HG03064 (cell line): ENCODE measurements around the gene TGM3.

ENCODE experiments used
- ATAC-seq: cut with Tn5 transposase; IDR thresholded peaks from one replicate; pipeline ENCODE4 v1.9.1; 2021; ENCODE audit warnings: low read depth; ENCODE audit not compliant: unreplicated experiment

The TGM3 gene

DNA sequence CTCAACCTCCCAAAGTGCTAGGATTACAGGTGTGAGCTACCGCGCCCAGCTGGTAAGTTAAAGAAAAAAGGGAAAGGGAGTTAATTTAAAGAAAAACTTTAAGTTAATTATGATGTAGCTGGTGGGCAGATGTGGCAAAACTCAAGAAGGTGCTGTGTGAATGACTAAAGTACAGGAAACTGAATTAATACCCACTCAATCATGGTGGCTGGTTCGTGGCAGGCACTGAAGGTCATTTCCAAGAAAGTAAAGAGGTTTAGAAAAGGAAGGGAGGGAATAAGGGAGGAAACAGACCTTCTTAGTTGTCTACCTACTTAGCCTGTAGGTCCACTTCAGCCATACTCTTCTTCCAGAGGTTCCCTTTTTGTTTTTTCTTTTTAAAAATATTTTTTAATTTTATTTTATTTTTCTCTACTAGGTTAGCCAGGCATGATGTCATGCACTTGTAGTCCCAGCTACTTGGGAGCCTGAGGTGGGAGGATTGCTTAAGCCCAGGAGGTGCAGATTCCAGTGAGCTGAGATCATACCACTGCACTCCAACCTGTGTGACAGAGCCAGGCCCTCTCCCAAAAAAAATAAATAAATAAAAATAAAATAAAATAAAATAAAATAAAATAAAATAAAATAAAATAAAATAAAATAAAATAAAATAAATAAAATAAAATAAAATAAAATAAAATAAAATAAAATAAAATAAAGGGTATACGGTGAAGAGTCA is 11.9 kb upstream of the TGM3 start:
- no peak for ATAC-seq

GRCh38 chr20:2285193-2285592 is 10.6 kb upstream of the TGM3 start:
- ATAC-seq, result no peak

GRCh38 chr20:2285613-2286012 is 10.2 kb upstream of the TGM3 start:
- no peak for ATAC-seq

- ATAC-seq, result no peak
These were observed 8.3 kb upstream of the TGM3 start for GRCh38 chr20:2287504-2287903.

DNA sequence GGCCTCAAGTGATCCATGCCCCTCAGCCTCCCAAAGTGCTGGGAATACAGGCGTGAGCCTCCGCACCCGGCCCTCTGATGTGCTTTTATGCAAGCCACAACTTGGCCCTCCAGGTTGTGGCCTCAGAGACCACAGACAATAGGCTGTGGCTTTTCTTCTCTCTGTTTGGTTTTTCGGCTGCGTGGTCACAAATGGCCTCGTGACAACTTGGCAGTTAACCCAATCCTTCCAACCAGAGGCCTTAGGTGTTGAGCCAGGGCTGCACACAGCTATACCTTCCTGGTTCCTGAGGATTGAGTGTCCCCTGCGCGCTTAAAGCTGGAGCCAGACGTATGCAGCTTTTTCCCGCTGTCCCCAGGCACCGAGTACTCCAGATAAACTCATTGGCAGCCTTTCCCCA is 6.3 kb upstream of the TGM3 start:
- ATAC-seq, result no peak

- no peak for ATAC-seq
These were observed 5.3 kb upstream of the TGM3 start for GRCh38 chr20:2290486-2290885.

- no peak for ATAC-seq
These were observed 3.2 kb upstream of the TGM3 start for GRCh38 chr20:2292416-2293110.

DNA sequence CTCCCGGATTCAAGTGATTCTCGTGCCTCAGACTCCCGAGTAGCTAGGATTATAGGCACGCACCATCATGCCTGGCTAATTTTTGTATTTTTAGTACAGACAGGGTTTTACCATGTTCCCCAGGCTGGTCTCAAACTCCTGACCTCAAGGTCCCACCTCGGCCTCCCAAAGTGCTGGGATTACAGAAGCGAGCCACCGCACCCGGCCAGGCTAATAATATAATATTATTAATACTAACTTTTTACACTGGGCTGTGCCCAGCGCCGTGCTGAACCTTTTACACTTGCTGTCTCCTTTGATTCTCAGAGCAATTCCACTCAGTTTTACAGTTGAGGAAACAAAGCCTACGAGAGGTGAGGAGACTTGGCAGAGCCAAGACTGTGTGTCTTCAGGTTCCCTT is 2.3 kb upstream of the TGM3 start:
- ATAC-seq, result no peak

- ATAC-seq, result no peak
These were observed 1.8 kb upstream of the TGM3 start for GRCh38 chr20:2293971-2294370.

DNA sequence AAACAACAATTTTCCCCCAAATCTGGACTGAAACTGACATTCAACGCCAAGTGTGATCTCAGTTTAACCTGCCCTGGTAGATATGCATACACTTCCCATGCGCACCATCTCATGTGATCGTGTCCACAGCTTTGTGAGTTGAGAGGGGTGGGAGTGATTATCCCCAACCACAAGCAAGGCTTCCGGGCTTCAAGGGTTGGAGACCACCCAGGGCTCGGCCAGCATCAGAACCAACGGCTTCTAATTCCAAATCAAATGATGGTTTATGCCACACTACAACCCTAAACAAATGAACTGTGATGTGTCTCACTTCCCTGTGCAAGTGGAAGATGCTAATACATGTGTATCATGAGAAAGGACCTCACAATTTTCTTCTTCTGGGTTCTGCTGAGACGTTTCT is 515 bp upstream of the TGM3 start:
- no peak for ATAC-seq

- ATAC-seq, result no peak
These were observed 939 bp downstream of the TGM3 start for GRCh38 chr20:2296524-2297356.

- ATAC-seq, result no peak
These were observed 1.5 kb downstream of the TGM3 start for GRCh38 chr20:2297357-2297728.

GRCh38 chr20:2298116-2298515 is 2.3 kb downstream of the TGM3 start:
- no peak for ATAC-seq

DNA sequence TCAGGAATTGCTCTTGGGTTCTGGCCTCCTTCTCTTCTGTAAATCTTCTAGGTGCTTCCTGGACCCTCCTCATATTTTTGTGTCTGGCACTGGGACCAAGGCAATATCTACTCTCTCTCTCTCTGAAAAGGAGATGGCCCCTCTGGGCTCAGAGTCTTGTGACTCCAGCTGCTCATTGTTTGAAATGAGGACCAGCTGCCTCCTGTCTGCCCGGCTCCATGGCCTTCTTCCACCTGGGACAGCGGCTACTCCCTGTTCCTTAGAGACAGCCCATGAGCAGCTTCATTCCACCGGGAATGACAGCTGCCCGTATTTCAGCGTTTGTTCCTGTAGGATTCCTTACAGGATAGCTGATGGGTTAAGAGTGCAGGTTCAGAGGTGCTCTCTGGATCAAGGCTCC is 2.9 kb downstream of the TGM3 start:
- ATAC-seq, result no peak

DNA sequence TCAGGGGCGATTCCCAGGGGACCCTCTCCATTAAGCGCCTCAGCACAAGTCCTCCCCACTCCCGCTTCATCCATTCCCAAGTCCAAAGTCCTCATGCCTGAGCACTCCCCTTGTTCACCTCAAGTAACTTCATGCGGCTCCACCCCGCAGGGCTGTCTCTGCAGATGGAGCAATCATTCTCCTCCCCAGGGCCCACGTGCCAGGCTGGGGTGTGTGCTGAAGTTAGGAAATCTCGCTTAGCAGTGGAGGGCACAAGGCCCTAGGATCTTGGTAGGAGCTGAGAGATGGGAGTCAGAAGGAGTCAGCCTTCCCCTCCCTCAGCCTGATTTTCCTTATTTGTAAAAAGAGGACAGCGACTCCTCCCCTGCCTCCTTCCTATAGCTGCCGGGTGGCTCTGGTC is 3.5 kb downstream of the TGM3 start:
- no peak for ATAC-seq

- no peak for ATAC-seq
These were observed 4.2 kb downstream of the TGM3 start for GRCh38 chr20:2300002-2300401.

GRCh38 chr20:2300420-2300819 is 4.6 kb downstream of the TGM3 start:
- ATAC-seq, result no peak

DNA sequence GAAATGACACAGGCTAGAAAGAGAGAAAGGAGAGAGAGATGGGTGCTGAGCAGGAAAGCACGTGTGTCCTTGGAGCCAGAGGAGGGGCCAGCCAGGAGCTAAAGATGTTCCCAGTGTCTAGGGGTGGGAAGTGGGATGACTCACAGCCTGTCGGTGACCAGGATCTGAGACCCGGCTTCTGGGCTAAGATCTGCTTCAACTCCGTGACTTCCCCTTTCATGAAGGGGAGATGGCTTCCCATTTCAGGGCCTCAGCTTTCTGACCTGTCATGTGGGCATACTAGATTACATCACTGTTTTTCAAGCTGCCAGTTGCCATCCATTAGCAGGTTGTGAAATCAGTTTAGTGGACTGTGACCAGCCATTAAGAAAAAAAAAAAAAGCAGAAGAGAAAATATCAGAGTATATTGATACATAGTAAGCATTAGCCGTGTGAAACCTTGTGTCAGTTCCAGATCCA is 5.4 kb downstream of the TGM3 start:
- peak; percentile 74 for ATAC-seq

DNA sequence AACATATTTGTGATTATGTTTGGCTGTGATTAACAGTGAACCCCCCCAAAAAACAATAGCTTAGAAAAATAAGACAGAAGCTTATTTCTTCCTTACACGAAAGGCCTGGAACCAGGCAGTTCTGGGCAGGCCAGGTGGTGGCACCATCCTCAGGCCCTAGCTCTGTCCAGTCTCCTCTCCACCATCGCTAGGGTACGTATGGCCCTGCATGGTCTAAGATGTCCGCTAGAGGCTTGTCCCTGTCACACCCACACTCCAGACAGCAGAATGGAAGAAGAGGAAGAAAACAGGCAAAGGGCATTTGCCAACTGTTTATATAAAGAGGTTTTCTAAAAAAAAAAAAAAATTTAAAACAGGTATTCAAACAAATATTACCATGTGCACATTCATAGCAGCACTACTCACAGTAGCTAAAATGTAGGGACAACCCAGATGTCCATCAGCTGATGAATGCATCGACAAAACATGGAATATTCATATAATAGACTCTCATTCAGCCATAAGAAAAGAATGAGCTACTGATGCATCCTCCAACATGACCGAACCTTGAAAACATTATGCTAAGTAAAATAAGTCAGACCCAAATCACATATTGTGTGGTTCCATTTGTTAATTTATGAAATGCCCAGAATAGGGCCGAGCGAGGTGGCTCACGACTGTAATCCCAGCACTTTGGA is 6.7 kb downstream of the TGM3 start:
- ATAC-seq, result no peak

DNA sequence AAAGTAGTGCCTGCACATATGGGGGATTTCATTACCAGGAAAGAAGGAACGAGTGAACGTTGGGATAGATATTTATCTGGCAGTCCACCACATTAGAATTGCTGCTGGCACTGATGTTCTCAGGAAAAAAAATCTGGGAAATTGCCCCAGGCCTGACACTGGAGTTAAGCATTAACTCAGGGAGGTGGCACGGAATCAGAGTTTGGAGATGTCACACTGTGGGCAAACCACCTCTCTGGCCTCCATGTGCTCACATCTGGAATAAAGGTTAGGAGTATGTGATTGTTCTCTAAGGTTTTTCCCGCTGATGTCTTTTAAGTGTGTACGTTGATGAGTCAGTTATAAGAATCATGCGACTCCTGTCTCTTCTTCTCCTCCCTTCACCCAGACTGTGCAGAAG is 7.9 kb downstream of the TGM3 start:
- no peak for ATAC-seq

DNA sequence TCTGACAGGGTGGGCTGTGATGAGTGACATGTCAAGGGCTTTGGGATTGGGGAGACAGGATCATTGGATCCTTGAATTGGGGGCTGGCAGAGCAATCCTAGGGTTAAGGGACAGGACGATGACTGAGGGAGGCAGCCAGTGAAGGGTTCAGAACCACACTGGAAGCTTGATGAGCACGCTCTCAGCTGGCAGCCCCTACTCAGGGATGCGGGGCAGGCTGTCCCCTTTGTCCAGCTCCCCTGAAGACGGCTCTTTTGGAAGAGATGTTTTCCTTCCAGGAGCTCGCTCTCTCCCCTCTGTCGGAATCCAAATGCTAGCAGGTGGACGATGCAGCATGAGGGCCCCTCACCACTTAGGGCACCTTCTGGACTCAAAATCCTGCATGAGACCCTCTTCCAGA is 8.4 kb downstream of the TGM3 start:
- ATAC-seq, result no peak
